ENCODE measurements around the gene CACNA2D3.

CACNA2D3 gene

DNA sequence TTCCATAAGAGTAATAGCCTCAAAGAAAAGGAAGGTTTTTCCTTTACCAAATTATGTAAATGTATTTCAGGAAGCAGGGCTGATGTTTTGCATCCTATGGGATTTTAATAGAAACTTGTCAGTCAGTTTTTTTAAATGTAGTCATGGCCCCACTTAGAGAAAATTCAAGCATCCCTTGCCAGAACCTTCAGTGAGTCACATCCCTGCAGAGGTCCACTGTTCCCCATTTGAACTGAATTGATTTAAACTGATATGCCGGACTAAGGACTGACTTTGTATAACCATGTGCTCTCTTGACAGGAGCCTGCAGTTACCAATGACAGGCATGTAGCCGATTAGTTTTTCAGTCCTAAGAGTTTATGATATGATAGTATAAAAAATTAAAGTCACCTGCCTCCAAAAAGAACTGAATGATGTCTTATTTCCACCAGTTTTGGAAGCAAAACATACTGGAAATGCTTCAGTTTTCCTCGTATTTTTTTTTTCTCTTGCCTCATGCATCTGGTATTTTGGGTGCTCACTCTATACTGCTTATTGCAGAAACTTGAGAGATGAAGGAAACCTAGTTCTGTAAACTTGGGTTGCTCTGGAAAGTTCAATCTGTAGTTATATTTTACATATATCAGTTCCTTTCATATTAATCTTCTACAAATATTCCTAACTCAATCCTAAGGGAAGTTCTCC lies 774.8 kb downstream of the CACNA2D3 start:
- TF ChIP-seq, protein P1, sequence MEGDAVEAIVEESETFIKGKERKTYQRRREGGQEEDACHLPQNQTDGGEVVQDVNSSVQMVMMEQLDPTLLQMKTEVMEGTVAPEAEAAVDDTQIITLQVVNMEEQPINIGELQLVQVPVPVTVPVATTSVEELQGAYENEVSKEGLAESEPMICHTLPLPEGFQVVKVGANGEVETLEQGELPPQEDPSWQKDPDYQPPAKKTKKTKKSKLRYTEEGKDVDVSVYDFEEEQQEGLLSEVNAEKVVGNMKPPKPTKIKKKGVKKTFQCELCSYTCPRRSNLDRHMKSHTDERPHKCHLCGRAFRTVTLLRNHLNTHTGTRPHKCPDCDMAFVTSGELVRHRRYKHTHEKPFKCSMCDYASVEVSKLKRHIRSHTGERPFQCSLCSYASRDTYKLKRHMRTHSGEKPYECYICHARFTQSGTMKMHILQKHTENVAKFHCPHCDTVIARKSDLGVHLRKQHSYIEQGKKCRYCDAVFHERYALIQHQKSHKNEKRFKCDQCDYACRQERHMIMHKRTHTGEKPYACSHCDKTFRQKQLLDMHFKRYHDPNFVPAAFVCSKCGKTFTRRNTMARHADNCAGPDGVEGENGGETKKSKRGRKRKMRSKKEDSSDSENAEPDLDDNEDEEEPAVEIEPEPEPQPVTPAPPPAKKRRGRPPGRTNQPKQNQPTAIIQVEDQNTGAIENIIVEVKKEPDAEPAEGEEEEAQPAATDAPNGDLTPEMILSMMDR (IDR thresholded peaks at IDR 0.05) = no peak

DNA sequence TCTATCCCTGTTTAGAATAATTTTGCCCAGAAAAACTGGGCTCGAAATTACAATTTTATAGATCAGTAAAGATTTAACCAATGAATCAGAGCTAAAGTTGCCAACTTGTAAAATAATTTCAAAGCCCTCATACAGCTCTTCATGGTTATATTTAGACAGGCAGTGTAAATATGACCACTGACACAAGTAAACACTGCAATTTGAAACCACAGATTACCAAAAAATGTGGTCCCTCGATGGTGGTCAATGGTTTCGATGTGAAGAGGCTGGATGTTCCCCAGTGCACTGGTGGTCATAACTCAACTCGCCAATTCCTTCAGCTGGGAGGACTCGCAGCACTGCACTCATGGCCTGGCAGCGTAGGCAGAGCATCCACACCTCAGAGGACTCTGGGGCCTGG lies 776.9 kb downstream of the CACNA2D3 start:
- TF ChIP-seq, protein P1 (IDR thresholded peaks at IDR 0.05) = no peak

DNA sequence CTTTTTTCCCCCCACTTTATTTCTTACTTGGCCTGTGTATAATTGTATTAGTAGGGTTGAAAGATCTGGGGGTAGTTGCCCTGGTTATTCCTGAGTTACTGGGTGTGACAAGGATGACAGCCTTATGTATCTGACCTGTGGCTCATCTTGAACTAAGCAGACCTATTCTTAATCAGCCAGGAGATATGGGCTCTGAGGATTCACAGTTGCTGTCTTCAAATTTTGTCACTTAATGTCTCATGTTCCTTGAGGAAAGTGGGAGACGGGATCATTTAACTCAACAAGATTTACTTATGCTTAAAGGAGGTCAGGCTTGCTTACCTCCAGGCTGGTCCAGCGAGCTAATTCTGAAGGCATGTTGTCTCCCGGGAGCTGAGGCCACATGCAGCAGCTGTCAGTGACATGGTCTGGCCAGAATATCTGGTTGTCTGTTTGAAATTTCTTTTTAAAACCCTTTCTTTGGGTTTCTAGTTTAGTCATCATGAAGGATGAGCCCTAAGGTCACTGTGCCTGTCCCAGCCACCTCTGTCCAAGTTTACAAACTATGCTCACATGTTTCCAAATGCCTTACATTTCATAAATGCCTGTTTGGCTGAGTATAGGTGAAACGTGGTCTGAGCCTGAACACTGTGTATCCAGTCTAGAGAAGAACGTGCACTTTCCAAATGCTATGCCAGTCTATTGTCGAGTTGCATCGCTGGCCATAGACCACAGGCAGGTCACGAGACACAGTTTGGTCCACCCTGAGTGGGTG lies 778.7 kb downstream of the CACNA2D3 start:
- TF ChIP-seq, protein P1 (IDR thresholded peaks at IDR 0.05) = no peak

DNA sequence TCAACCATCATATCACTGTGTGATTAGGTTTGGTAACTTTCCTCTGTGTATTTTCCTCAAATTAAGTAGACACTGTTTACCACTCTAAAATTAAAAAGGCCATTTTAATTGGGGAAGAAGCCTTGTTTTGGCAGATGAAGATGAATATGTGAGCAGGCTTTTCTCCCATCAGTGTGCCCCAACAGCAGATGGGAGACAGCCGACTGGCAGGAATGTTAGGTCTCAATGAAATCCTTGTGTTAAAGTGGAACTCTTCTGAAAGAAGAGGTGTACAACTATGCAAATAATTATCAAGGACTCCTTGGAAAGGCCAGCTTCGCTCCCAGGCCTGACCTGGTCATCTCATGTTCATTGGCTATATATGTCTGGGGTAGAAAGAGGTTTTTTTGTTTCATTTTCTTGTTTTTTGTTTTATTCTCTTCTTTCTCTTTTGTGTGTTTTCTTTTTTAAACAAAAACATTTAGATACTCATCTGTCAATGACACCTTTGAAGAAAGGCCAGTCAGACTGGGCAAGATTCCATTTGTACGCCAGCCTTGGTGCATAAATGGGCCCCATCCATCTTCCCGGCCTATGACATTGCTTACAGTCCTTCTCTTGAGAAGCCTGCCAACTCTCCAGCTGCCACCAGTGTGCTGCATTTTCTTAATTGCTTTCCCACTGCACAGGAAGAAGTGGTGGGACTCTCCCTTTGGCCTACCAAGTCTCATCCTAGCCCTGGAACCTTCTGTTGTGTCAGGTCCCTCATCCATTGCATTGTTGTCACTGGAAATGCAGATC lies 779.7 kb downstream of the CACNA2D3 start:
- TF ChIP-seq, protein P1 (IDR thresholded peaks at IDR 0.05) = no peak

DNA sequence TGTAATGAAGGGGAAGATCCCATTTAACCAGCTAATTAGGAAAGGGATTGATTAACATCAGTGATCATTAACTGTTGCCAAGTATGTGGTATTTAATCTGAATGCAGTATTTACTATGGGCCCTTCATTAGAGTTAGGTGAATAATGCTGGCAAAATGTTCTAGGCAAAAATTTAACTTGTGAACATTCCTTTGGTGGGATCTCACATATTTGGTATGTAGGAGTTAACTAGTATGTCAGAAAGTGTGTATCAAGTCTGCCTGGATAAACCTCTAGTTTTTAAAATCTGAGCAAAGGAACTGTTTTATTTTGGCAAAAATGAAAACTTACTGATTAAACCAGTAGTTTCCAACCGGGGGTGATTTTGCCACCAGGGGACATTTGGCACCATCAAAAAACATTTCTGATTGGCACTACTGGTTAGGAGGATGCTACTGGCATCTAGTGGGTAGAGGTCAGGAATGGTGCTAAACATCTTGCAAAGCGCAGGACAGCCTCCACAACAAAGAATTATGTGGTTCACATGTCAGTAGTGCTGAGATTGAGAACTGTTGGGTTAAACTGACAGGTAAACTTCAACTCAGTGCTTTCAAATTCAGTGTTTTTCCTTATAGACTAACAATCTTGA lies 783.0 kb downstream of the CACNA2D3 start:
- TF ChIP-seq, protein P1 (IDR thresholded peaks at IDR 0.05) = no peak

DNA sequence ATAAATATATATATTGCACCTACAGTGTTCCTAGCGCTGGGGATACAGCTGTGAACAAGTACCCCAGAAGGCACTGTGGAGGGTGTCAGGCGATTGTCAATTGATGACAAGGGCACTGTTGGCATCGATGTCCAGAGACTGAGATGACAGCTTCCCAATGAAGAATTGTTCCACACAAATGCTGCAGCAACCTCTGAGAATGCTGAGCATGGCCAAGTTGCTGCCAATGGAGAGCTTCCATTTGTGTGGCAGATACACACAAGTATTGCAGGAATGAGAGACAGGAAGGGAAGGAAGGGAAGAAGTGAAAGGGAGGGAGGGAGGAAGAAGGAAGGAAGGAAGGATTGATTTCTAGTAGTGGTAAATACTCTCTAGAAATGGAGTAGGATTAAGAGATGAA lies 783.6 kb downstream of the CACNA2D3 start:
- TF ChIP-seq, protein P1 (IDR thresholded peaks at IDR 0.05) = no peak

DNA sequence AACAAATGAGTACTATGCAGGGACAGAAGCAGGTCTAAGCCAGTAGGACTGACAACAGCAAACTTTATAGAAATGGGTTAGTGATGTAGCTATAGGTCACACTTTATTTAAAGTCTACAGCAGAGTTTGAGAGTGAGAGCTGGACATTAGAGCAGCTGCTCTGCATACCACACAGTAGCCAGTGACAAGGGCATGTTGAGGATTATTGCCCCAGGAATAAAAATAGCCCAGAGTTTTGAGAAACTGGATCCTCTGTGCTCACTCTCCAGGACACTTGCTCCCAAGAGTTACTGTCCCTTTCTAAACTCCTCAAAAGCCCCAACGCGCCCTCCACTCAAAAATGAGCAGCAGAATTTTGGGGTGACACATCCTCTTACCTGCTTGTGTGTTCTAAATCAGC lies 784.4 kb downstream of the CACNA2D3 start:
- TF ChIP-seq, protein P1 (IDR thresholded peaks at IDR 0.05) = no peak

All from LNCAP (cell line).